Upper lobe of left lung (tissue), 4 donors: ENCODE results near the gene SAA1.

Experiments used
- EP300 ChIP-seq, 4 donors: sonication (generic); formaldehyde crosslinking; IDR thresholded peaks; one replicate each; pipeline ENCODE4 v1.5.1; 2017; ENCODE audit warnings: antibody characterized with exemption in 4 of 4, control low read depth in 2 of 4
- POLR2A ChIP-seq, 4 donors: fragments of 450-650 bp; IDR thresholded peaks; one replicate each; pipeline ENCODE4 v1.5.1; 2016 to 2017; ENCODE audit warnings: antibody characterized with exemption in 4 of 4, mild to moderate bottlenecking in 2 of 4
- POLR2AphosphoS5 ChIP-seq, 2 donors: sonication (generic); formaldehyde crosslinking; IDR thresholded peaks; one replicate each; pipeline ENCODE4 v1.5.1; 2017; ENCODE audit warnings: antibody characterized with exemption in 2 of 2
- TF ChIP-seq, protein P1 (sequence below), 6 experiments: fragments of 450-650 bp in 4 of 6; fragments of 200-600 bp in 2 of 6; sonication (generic) in 2 of 6; IDR thresholded peaks; one replicate each; pipeline ENCODE4 v1.5.1; 2016 to 2019; ENCODE audit warnings: antibody characterized with exemption in 6 of 6

DNA sequence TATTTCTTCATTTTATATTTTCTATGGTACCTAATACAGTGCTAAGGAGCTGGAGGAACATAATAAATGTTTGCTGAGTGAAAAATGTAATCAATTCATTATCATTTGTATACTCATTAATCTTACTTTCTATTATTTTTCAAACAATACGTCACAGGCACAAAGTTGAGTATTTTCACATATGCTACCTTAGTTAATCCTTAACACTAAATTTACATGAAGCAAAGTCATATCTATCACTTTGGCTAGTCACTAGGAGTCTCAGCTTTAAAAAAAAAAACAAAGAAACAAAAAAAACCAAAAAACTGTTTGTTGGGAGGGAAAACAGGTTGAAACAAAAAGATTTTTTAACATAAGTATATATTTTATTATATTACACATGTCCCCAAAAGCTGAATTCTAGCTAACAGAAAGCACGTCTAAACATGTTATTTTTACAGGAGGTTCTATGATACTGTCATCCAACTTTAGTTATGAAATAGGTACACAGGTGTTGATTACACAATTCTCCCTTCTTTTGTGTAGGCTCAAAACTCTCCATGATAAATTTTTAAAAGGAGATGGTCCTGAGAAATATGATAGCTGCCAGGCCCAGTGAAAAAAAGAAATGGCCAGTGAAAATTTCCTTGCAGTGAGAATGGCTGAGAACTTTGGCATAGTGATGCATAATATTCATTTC, 41.5 kb downstream of the SAA1 start:
- TF ChIP-seq, protein P1, sequence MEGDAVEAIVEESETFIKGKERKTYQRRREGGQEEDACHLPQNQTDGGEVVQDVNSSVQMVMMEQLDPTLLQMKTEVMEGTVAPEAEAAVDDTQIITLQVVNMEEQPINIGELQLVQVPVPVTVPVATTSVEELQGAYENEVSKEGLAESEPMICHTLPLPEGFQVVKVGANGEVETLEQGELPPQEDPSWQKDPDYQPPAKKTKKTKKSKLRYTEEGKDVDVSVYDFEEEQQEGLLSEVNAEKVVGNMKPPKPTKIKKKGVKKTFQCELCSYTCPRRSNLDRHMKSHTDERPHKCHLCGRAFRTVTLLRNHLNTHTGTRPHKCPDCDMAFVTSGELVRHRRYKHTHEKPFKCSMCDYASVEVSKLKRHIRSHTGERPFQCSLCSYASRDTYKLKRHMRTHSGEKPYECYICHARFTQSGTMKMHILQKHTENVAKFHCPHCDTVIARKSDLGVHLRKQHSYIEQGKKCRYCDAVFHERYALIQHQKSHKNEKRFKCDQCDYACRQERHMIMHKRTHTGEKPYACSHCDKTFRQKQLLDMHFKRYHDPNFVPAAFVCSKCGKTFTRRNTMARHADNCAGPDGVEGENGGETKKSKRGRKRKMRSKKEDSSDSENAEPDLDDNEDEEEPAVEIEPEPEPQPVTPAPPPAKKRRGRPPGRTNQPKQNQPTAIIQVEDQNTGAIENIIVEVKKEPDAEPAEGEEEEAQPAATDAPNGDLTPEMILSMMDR (IDR thresholded peaks at IDR 0.05): no peak
- TF ChIP-seq EP300 (IDR thresholded peaks at IDR 0.05) (no peak), POLR2A (IDR thresholded peaks at IDR 0.05) (no peak), POLR2AphosphoS5 (IDR thresholded peaks at IDR 0.05) (no peak)
